ENCODE results near the gene TPK1.
"Not testable (repeated sequence)": the region's sequence is repeated elsewhere in the genome, so short reads cannot be mapped to it uniquely, and the experiment has no call there.

Gene TPK1

GRCh38 chr7:144596953-144597352 is 238.9 kb downstream of the TPK1 start:
- no peak overlapping the region for H3K4me3 ChIP-seq (replicated peaks; ENCODE audit: low read depth, low read length)

GRCh38 chr7:144594580-144594979 is 241.3 kb downstream of the TPK1 start:
- H3K4me3 ChIP-seq (replicated peaks; ENCODE audit: low read depth, low read length), result no peak overlapping the region
- no peak for TF ChIP-seq CTCF (IDR thresholded peaks at IDR 0.05; ENCODE audit: low read depth, low read length, missing control alignments)
- no peak for DNase-seq (ENCODE audit: extremely low read depth, low read depth)

More at GRCh38 chr7:144596953-144597352, 238.9 kb downstream of the TPK1 start:
- DNase-seq (ENCODE audit: extremely low read depth, low read depth), result no peak
- no peak for TF ChIP-seq CTCF (IDR thresholded peaks at IDR 0.05; ENCODE audit: low read depth, low read length, missing control alignments)

GRCh38 chr7:144588559-144589051 is 247.2 kb downstream of the TPK1 start:
- DNase-seq (ENCODE audit: extremely low read depth, low read depth), result no peak
- TF ChIP-seq CTCF (IDR thresholded peaks at IDR 0.05; ENCODE audit: low read depth, low read length, missing control alignments), result no peak
- no peak overlapping the region for H3K4me3 ChIP-seq (replicated peaks; ENCODE audit: low read depth, low read length)

GRCh38 chr7:144587701-144588100 is 248.2 kb downstream of the TPK1 start:
- no peak overlapping the region for H3K4me3 ChIP-seq (replicated peaks; ENCODE audit: low read depth, low read length)
- no peak for TF ChIP-seq CTCF (IDR thresholded peaks at IDR 0.05; ENCODE audit: low read depth, low read length, missing control alignments)
- DNase-seq (ENCODE audit: extremely low read depth, low read depth), result no peak

GRCh38 chr7:144584726-144585125 is 251.1 kb downstream of the TPK1 start:
- no peak overlapping the region for H3K4me3 ChIP-seq (replicated peaks; ENCODE audit: low read depth, low read length)
- no peak for TF ChIP-seq CTCF (IDR thresholded peaks at IDR 0.05; ENCODE audit: low read depth, low read length, missing control alignments)
- DNase-seq (ENCODE audit: extremely low read depth, low read depth), result no peak

- no peak for TF ChIP-seq CTCF (IDR thresholded peaks at IDR 0.05; ENCODE audit: low read depth, low read length, missing control alignments)
- H3K4me3 ChIP-seq (replicated peaks; ENCODE audit: low read depth, low read length), result no peak overlapping the region
- no peak for DNase-seq (ENCODE audit: extremely low read depth, low read depth)
These were observed 256.2 kb downstream of the TPK1 start for GRCh38 chr7:144579687-144580086.

- no peak overlapping the region for H3K4me3 ChIP-seq (replicated peaks; ENCODE audit: low read depth, low read length)
- no peak for DNase-seq (ENCODE audit: extremely low read depth, low read depth)
- TF ChIP-seq CTCF (IDR thresholded peaks at IDR 0.05; ENCODE audit: low read depth, low read length, missing control alignments), result no peak
These were observed 260.4 kb downstream of the TPK1 start for GRCh38 chr7:144575456-144575855.

- DNase-seq (ENCODE audit: extremely low read depth, low read depth); H3K4me3 ChIP-seq (replicated peaks; ENCODE audit: low read depth, low read length): not testable (repeated sequence)
These were observed 261.1 kb downstream of the TPK1 start for GRCh38 chr7:144574753-144575152.

Data from HFF-Myc (cell line).